HEK293 (cell line): ENCODE measurements around the gene PTPRN2.

ENCODE experiments used
- TF ChIP-seq, protein P1 (sequence below): fragments of 450-650 bp; formaldehyde crosslinking; IDR thresholded peaks from 2 replicates; pipeline ENCODE4 v1.5.1; 2016; ENCODE audit warnings: missing biosample characterization, missing genetic modification characterization
- TF ChIP-seq, protein P2 (sequence below): fragments of 450-650 bp; formaldehyde crosslinking; conservative IDR thresholded peaks from 2 replicates; pipeline ENCODE4 v1.5.1; 2016; ENCODE audit warnings: low read depth, missing biosample characterization, missing genetic modification characterization

DNA sequence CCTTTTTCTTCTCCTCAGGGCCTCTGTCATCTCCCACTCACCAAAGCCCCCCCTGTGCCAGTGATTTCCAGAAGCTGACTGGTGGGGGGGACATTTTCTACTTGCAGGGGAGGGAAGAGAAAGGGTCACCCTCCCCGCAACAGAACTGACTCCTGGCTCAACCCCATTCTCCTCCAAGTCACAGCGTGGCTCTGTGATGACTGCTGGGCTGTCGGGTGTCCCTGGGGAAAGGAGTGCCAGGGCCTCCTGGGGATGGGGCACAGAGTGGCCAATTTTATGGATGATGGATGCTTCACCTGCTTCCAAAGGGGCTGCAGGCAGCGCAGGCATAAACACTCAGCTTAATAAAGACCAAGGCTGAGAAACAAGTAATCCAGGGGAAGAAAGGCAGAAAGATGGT lies 523.0 kb downstream of the PTPRN2 start:
- TF ChIP-seq, protein P1, sequence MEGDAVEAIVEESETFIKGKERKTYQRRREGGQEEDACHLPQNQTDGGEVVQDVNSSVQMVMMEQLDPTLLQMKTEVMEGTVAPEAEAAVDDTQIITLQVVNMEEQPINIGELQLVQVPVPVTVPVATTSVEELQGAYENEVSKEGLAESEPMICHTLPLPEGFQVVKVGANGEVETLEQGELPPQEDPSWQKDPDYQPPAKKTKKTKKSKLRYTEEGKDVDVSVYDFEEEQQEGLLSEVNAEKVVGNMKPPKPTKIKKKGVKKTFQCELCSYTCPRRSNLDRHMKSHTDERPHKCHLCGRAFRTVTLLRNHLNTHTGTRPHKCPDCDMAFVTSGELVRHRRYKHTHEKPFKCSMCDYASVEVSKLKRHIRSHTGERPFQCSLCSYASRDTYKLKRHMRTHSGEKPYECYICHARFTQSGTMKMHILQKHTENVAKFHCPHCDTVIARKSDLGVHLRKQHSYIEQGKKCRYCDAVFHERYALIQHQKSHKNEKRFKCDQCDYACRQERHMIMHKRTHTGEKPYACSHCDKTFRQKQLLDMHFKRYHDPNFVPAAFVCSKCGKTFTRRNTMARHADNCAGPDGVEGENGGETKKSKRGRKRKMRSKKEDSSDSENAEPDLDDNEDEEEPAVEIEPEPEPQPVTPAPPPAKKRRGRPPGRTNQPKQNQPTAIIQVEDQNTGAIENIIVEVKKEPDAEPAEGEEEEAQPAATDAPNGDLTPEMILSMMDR (tag by site-specific recombination), result no peak
- TF ChIP-seq, protein P2, sequence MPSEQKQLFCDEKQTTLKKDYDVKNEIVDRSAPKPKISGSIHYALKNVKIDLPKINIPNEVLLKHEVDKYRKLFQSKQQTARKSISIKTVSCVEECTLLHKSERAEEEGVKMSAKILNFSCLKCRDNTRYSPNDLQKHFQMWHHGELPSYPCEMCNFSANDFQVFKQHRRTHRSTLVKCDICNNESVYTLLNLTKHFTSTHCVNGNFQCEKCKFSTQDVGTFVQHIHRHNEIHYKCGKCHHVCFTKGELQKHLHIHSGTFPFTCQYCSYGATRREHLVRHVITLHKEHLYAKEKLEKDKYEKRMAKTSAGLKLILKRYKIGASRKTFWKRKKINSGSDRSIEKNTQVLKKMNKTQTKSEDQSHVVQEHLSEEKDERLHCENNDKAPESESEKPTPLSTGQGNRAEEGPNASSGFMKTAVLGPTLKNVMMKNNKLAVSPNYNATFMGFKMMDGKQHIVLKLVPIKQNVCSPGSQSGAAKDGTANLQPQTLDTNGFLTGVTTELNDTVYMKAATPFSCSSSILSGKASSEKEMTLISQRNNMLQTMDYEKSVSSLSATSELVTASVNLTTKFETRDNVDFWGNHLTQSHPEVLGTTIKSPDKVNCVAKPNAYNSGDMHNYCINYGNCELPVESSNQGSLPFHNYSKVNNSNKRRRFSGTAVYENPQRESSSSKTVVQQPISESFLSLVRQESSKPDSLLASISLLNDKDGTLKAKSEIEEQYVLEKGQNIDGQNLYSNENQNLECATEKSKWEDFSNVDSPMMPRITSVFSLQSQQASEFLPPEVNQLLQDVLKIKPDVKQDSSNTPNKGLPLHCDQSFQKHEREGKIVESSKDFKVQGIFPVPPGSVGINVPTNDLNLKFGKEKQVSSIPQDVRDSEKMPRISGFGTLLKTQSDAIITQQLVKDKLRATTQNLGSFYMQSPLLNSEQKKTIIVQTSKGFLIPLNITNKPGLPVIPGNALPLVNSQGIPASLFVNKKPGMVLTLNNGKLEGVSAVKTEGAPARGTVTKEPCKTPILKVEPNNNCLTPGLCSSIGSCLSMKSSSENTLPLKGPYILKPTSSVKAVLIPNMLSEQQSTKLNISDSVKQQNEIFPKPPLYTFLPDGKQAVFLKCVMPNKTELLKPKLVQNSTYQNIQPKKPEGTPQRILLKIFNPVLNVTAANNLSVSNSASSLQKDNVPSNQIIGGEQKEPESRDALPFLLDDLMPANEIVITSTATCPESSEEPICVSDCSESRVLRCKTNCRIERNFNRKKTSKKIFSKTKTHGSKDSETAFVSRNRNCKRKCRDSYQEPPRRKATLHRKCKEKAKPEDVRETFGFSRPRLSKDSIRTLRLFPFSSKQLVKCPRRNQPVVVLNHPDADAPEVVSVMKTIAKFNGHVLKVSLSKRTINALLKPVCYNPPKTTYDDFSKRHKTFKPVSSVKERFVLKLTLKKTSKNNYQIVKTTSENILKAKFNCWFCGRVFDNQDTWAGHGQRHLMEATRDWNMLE (tag by site-specific recombination), result no peak
